ENCODE measurements around the gene EVA1C.

EVA1C gene

GRCh38 chr21:32423320-32424190, 11.0 kb downstream of the EVA1C start:
- no peak for TF ChIP-seq RAD21 (IDR thresholded peaks at IDR 0.05; ENCODE audit: low read depth)
- no peak for TF ChIP-seq NFIC (IDR thresholded peaks at IDR 0.05)
- TF ChIP-seq EP300 (IDR thresholded peaks at IDR 0.05; ENCODE audit: borderline replicate concordance), result no peak
- TF ChIP-seq MAX (IDR thresholded peaks at IDR 0.05), result no peak
- no peak for TF ChIP-seq TAF1 (IDR thresholded peaks at IDR 0.05; ENCODE audit: low read depth)
- TF ChIP-seq EGR1 (IDR thresholded peaks at IDR 0.05), result no peak
- no peak for TF ChIP-seq CEBPB (IDR thresholded peaks at IDR 0.05)

DNA sequence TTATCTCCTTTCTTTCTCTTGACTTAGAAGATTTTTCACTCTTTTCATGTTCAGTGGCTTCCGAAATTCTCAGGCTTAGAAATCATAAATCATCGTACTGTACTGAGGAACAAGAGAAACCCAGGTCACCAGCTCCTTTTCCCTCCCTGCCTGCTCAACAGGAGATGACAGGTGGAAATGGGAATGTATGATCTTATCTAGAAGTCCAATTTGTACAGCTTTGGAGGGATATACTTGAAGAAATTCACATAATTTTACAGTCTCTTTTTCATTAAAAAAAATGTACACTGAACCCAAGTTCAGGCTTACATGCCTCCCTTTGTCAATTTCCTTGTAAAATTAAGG, 11.7 kb downstream of the EVA1C start:
- TF ChIP-seq, protein P1, sequence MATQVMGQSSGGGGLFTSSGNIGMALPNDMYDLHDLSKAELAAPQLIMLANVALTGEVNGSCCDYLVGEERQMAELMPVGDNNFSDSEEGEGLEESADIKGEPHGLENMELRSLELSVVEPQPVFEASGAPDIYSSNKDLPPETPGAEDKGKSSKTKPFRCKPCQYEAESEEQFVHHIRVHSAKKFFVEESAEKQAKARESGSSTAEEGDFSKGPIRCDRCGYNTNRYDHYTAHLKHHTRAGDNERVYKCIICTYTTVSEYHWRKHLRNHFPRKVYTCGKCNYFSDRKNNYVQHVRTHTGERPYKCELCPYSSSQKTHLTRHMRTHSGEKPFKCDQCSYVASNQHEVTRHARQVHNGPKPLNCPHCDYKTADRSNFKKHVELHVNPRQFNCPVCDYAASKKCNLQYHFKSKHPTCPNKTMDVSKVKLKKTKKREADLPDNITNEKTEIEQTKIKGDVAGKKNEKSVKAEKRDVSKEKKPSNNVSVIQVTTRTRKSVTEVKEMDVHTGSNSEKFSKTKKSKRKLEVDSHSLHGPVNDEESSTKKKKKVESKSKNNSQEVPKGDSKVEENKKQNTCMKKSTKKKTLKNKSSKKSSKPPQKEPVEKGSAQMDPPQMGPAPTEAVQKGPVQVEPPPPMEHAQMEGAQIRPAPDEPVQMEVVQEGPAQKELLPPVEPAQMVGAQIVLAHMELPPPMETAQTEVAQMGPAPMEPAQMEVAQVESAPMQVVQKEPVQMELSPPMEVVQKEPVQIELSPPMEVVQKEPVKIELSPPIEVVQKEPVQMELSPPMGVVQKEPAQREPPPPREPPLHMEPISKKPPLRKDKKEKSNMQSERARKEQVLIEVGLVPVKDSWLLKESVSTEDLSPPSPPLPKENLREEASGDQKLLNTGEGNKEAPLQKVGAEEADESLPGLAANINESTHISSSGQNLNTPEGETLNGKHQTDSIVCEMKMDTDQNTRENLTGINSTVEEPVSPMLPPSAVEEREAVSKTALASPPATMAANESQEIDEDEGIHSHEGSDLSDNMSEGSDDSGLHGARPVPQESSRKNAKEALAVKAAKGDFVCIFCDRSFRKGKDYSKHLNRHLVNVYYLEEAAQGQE (IDR thresholded peaks at IDR 0.05; ENCODE audit: low read depth), result no peak
- TF ChIP-seq TEAD4 (IDR thresholded peaks at IDR 0.05), result no peak
- no peak for TF ChIP-seq YY1 (IDR thresholded peaks at IDR 0.05; ENCODE audit: low read depth)
- no peak for TF ChIP-seq TCF12 (IDR thresholded peaks at IDR 0.05; ENCODE audit: low read depth)
- TF ChIP-seq RAD21 (IDR thresholded peaks at IDR 0.05; ENCODE audit: low read depth), result no peak
- no peak for TF ChIP-seq ZBTB7A (IDR thresholded peaks at IDR 0.05; ENCODE audit: low read depth)
- TF ChIP-seq CREB1 (IDR thresholded peaks at IDR 0.05; ENCODE audit: low read depth), result no peak
- TF ChIP-seq CEBPB (IDR thresholded peaks at IDR 0.05), result no peak
- TF ChIP-seq FOXM1 (IDR thresholded peaks at IDR 0.05; ENCODE audit: borderline replicate concordance, low read depth), result no peak
- TF ChIP-seq, protein P2, sequence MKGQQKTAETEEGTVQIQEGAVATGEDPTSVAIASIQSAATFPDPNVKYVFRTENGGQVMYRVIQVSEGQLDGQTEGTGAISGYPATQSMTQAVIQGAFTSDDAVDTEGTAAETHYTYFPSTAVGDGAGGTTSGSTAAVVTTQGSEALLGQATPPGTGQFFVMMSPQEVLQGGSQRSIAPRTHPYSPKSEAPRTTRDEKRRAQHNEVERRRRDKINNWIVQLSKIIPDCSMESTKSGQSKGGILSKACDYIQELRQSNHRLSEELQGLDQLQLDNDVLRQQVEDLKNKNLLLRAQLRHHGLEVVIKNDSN (IDR thresholded peaks at IDR 0.05), result no peak
- TF ChIP-seq EP300 (IDR thresholded peaks at IDR 0.05; ENCODE audit: borderline replicate concordance), result no peak
- no peak for TF ChIP-seq TAF1 (IDR thresholded peaks at IDR 0.05; ENCODE audit: low read depth)
- TF ChIP-seq MAX (IDR thresholded peaks at IDR 0.05), result no peak
- no peak for TF ChIP-seq EGR1 (IDR thresholded peaks at IDR 0.05)

- TF ChIP-seq, protein P2 (IDR thresholded peaks at IDR 0.05), result no peak
Measured at GRCh38 chr21:32424674-32425073, 12.2 kb downstream of the EVA1C start.

GRCh38 chr21:32425628-32426027, 13.1 kb downstream of the EVA1C start:
- TF ChIP-seq ZBTB7A (IDR thresholded peaks at IDR 0.05; ENCODE audit: low read depth) (no peak), TEAD4 (IDR thresholded peaks at IDR 0.05) (no peak), TAF1 (IDR thresholded peaks at IDR 0.05; ENCODE audit: low read depth) (no peak), EGR1 (IDR thresholded peaks at IDR 0.05) (no peak), TCF12 (IDR thresholded peaks at IDR 0.05; ENCODE audit: low read depth) (no peak), FOXM1 (IDR thresholded peaks at IDR 0.05; ENCODE audit: borderline replicate concordance, low read depth) (no peak), NFIC (IDR thresholded peaks at IDR 0.05) (no peak), CREB1 (IDR thresholded peaks at IDR 0.05; ENCODE audit: low read depth) (no peak), YY1 (IDR thresholded peaks at IDR 0.05; ENCODE audit: low read depth) (no peak), MAX (IDR thresholded peaks at IDR 0.05) (no peak), CEBPB (IDR thresholded peaks at IDR 0.05) (no peak), EP300 (IDR thresholded peaks at IDR 0.05; ENCODE audit: borderline replicate concordance) (no peak), RAD21 (IDR thresholded peaks at IDR 0.05; ENCODE audit: low read depth) (no peak)
- TF ChIP-seq, protein P1 (IDR thresholded peaks at IDR 0.05; ENCODE audit: low read depth), result no peak
- TF ChIP-seq, protein P2 (IDR thresholded peaks at IDR 0.05), result no peak

GRCh38 chr21:32426066-32426465, 13.6 kb downstream of the EVA1C start:
- TF ChIP-seq EGR1 (IDR thresholded peaks at IDR 0.05) (no peak), TCF12 (IDR thresholded peaks at IDR 0.05; ENCODE audit: low read depth) (no peak)
